ENCODE data around the gene GPX4. TPM values are rescaled to one million over a fixed set of nuclear protein-coding genes. Genes with fewer than 3 reads are reported as not detected.

GPX4 gene
- total and polyA plus RNA-seq, 2 of the 13 experiments (the other 11 are each of a cell fraction or from before 2014, with no cell fraction given), result 535 to 613 TPM

- TF ChIP-seq HINFP (CRISPR knock-in tag; IDR thresholded peaks at IDR 0.05; ENCODE audit: low read depth), result no peak
- no peak for TF ChIP-seq ZNF589 (CRISPR knock-in tag; conservative IDR thresholded peaks at IDR 0.05)
- TF ChIP-seq ZNF280D (CRISPR knock-in tag; IDR thresholded peaks at IDR 0.05), result no peak
- no peak for TF ChIP-seq NR2F2 (IDR thresholded peaks at IDR 0.05; ENCODE audit: borderline replicate concordance, low read depth)
- TF ChIP-seq ZGPAT (CRISPR knock-in tag; IDR thresholded peaks at IDR 0.05), result peak; percentile 68; the same call in 1 of the 2 replicates
- no peak for TF ChIP-seq ZNF598 (CRISPR knock-in tag; IDR thresholded peaks at IDR 0.05; ENCODE audit: borderline replicate concordance)
- TF ChIP-seq ZNF331 (CRISPR knock-in tag; IDR thresholded peaks at IDR 0.05), result no peak
- 0 out of 2 replicates have a peak, but pooled peaks have one; percentile 13 for TF ChIP-seq PPARG (CRISPR knock-in tag; conservative IDR thresholded peaks at IDR 0.05)
- TF ChIP-seq ZNF207 (IDR thresholded peaks at IDR 0.05; ENCODE audit: borderline replicate concordance), result no peak
- no peak for TF ChIP-seq ZNF720 (CRISPR knock-in tag; IDR thresholded peaks at IDR 0.05)
- peak; percentile 68; the same call in 1 of the 2 replicates for TF ChIP-seq PHF20 (CRISPR knock-in tag; IDR thresholded peaks at IDR 0.05)
- no peak for TF ChIP-seq THYN1 (CRISPR knock-in tag; IDR thresholded peaks at IDR 0.05; ENCODE audit: borderline replicate concordance, low read depth)
- no peak for TF ChIP-seq SMAD9 (CRISPR knock-in tag; IDR thresholded peaks at IDR 0.05)
- TF ChIP-seq GABPA (IDR thresholded peaks at IDR 0.05; ENCODE audit: low read depth, low read length), result no peak
- peak; percentile 68 for TF ChIP-seq GABPA (CRISPR knock-in tag; IDR thresholded peaks at IDR 0.05; ENCODE audit: low read depth)
- TF ChIP-seq IKZF4 (CRISPR knock-in tag; IDR thresholded peaks at IDR 0.05; ENCODE audit: borderline replicate concordance, low read depth, not compliant biosample characterization), result no peak
- TF ChIP-seq ZNF432 (CRISPR knock-in tag; IDR thresholded peaks at IDR 0.05; ENCODE audit: borderline replicate concordance), result no peak
- TF ChIP-seq CEBPG (CRISPR knock-in tag; IDR thresholded peaks at IDR 0.05), result peak; percentile 43; the same call in 1 of the 2 replicates
- TF ChIP-seq MED13 (CRISPR knock-in tag; IDR thresholded peaks at IDR 0.05), result peak; percentile 74; the same call in 1 of the 2 replicates
- TF ChIP-seq ZNF558 (CRISPR knock-in tag; IDR thresholded peaks at IDR 0.05; ENCODE audit: borderline replicate concordance), result no peak
- TF ChIP-seq FOSL1 (CRISPR knock-in tag; IDR thresholded peaks at IDR 0.05; ENCODE audit: borderline replicate concordance), result no peak
- no peak for TF ChIP-seq ZNF230 (CRISPR knock-in tag; IDR thresholded peaks at IDR 0.05)
- TF ChIP-seq SP140L (CRISPR knock-in tag; IDR thresholded peaks at IDR 0.05; ENCODE audit: borderline replicate concordance), result no peak
- TF ChIP-seq RFX3 (CRISPR knock-in tag; IDR thresholded peaks at IDR 0.05), result no peak
- TF ChIP-seq REPIN1 (CRISPR knock-in tag; IDR thresholded peaks at IDR 0.05; ENCODE audit: borderline replicate concordance, low read depth), result peak; percentile 85; the same call in 1 of the 2 replicates
- no peak for TF ChIP-seq CENPT (CRISPR knock-in tag; IDR thresholded peaks at IDR 0.05; ENCODE audit: low read depth)
These were observed 8.7 kb upstream of the GPX4 start, which contains the start of gene POLR2E (continued) for GRCh38 chr19:1094978-1095701.
